ENCODE data around the gene RHAG. TPM values are rescaled to one million over a fixed set of nuclear protein-coding genes. Genes with fewer than 3 reads are reported as not detected.

The RHAG gene
- not detected in 2 replicates for total RNA-seq (2014; rRNA removed)
- percentile 19 among the genes with signal in this experiment for Bru-seq, nascent RNA
- BruChase-seq, experiment 1, labeled RNA remaining after a 6-hour chase, result percentile 15 among the genes with signal in this experiment
- percentile 16 among the genes with signal in this experiment for BruChase-seq, experiment 2, labeled RNA remaining after a 2-hour chase
- long read RNA-seq, result 0 reads

DNA sequence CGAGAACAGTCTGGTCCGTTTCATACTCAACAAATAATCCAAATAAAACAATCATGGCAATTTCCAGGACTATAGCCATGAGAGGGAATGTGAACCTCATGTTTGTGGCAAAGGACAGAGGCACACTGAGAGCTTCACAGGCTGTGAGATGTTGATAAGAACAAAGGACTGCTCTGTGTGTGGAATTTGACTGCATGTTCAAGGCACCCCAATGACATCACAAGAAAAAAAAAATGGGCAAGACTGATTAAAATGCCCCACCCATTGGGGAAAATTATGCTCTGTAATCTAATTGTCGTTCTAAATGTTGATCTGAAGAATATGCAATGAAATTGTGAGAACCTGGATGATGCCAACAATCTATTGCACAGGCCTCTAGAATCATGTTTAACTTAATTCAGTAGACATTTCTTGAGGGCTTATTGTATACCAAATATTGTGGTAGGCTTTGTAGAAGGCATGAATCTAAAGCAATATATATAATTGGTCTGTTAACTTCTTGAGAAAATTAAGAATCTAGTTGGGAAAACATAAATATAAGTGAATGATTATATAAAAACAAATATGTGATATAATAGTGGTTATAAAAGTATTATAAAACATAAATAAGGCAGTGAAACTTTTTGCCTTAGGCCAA is at the start of gene RHAG:
Gene RHAG, minus strand, starts transcription at position 127 of the 637 bp plus-strand sequence. Its CDS starts 27 bp downstream, at position 100.
- H3K9me3 ChIP-seq (ENCODE audit: low read length), result no peaks in the 10 kb centered on the region
- no peaks in the 10 kb centered on the region for H3K27me3 ChIP-seq (ENCODE audit: low read length)
- H3K79me2 ChIP-seq (ENCODE audit: low read length), result no peaks in the 10 kb centered on the region
- no peaks in the 10 kb centered on the region for H3K9me2 ChIP-seq (replicated peaks; ENCODE audit: low read length)
- intact Hi-C loops (cut with micrococcal nuclease), result no loop called here
- no peaks in the 10 kb centered on the region for H3F3A ChIP-seq (ENCODE audit: low read length, unreplicated experiment)
- no peak within 1 kb of the TSS for H3K9ac ChIP-seq (ENCODE audit: low read length)
- H4K20me1 ChIP-seq (ENCODE audit: low read length), result no peaks in the 10 kb centered on the region
- no peak within 1 kb of the TSS for H2AFZ ChIP-seq (ENCODE audit: low read length)
- H3K27ac ChIP-seq (ENCODE audit: low read length), result no peak within 1 kb of the TSS
- no TSS peak for BruUV-seq (replicated peaks)
- TF ChIP-seq, protein P1, sequence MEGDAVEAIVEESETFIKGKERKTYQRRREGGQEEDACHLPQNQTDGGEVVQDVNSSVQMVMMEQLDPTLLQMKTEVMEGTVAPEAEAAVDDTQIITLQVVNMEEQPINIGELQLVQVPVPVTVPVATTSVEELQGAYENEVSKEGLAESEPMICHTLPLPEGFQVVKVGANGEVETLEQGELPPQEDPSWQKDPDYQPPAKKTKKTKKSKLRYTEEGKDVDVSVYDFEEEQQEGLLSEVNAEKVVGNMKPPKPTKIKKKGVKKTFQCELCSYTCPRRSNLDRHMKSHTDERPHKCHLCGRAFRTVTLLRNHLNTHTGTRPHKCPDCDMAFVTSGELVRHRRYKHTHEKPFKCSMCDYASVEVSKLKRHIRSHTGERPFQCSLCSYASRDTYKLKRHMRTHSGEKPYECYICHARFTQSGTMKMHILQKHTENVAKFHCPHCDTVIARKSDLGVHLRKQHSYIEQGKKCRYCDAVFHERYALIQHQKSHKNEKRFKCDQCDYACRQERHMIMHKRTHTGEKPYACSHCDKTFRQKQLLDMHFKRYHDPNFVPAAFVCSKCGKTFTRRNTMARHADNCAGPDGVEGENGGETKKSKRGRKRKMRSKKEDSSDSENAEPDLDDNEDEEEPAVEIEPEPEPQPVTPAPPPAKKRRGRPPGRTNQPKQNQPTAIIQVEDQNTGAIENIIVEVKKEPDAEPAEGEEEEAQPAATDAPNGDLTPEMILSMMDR (conservative IDR thresholded peaks at IDR 0.05; ENCODE audit: low read depth, low read length), result no peak
- H3K4me1 ChIP-seq (ENCODE audit: insufficient read depth, low read length), result peaks cover 33% of the 10 kb centered on the region
- DNase-seq, result no peak
- ChIA-PET CTCF (no interaction called here), POLR2A (ENCODE audit: unreplicated experiment) (no interaction called here)
- ATAC-seq, result no peak
- H3K36me3 ChIP-seq (ENCODE audit: low read depth, low read length), result no peaks in the 10 kb centered on the region
- H3K4me2 ChIP-seq (ENCODE audit: low read length), result no peak within 1 kb of the TSS
- H3K4me3 ChIP-seq (ENCODE audit: low read length), result no peak within 1 kb of the TSS

GRCh38 chr6:49676671-49677281 is 40.1 kb upstream of the RHAG start:
- intact Hi-C loops (cut with micrococcal nuclease), result no loop called here
- H2AFZ ChIP-seq (ENCODE audit: low read length), result 0 out of 2 replicates have a peak overlapping the region, but pooled peaks have one; percentile 24
- H3K27me3 ChIP-seq (ENCODE audit: low read length), result no peaks in the 10 kb centered on the region
- POLR2A ChIA-PET (ENCODE audit: unreplicated experiment), result no interaction called here
- peak; percentile 24; the same call in 1 of the 2 replicates for ATAC-seq
- H3K9ac ChIP-seq (ENCODE audit: low read length), result no peak overlapping the region
- no peaks in the 10 kb centered on the region for H3F3A ChIP-seq (ENCODE audit: low read length, unreplicated experiment)
- H3K9me2 ChIP-seq (replicated peaks; ENCODE audit: low read length), result no peaks in the 10 kb centered on the region
- H3K4me1 ChIP-seq (ENCODE audit: insufficient read depth, low read length), result peaks cover 8% of the 10 kb centered on the region
- peak overlapping the region; percentile 6; the same call in 1 of the 2 replicates for H3K4me2 ChIP-seq (ENCODE audit: low read length)
- TF ChIP-seq, protein P1 (conservative IDR thresholded peaks at IDR 0.05; ENCODE audit: low read depth, low read length), result no peak
- TF ChIP-seq EZH2 (IDR thresholded peaks at IDR 0.05; ENCODE audit: low read length, unreplicated experiment) (no peak), EZH2phosphoT487 (IDR thresholded peaks at IDR 0.05; ENCODE audit: borderline replicate concordance, low read length) (no peak)
- no peak overlapping the region for H3K27ac ChIP-seq (ENCODE audit: low read length)
- DNase-seq, result peak; percentile 72
- H3K9me3 ChIP-seq (ENCODE audit: low read length), result no peaks in the 10 kb centered on the region
- no peaks in the 10 kb centered on the region for H3K36me3 ChIP-seq (ENCODE audit: low read depth, low read length)
- H4K20me1 ChIP-seq (ENCODE audit: low read length), result no peaks in the 10 kb centered on the region
- no TSS peak for BruUV-seq (replicated peaks)
- CTCF ChIA-PET, result no interaction called here
- H3K4me3 ChIP-seq (ENCODE audit: low read length), result no peak overlapping the region
- no peaks in the 10 kb centered on the region for H3K79me2 ChIP-seq (ENCODE audit: low read length)

DNA sequence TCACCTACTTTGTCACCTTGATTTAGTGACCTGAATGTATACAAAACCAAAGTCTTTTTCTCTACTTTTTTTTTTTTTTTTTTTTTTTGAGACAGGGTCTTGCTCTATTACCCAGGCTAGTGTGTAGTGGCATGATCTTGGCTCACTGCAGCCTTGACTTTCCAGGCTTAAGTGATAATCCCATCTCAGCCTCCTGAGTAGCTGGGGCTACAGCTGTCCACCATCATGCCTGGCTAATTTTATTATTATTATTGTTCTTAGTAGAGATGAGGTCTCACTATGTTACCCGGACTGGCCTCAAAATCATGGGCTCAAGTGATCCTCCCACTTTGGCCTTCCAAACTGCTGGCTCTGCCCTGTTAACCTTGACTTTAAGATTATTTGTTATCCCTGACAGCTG is 39.2 kb upstream of the RHAG start:
- no peak for DNase-seq
- intact Hi-C loops (cut with micrococcal nuclease), result no loop called here
- no peaks in the 10 kb centered on the region for H3K9me2 ChIP-seq (replicated peaks; ENCODE audit: low read length)
- H3K4me1 ChIP-seq (ENCODE audit: insufficient read depth, low read length), result peaks cover 8% of the 10 kb centered on the region
- no peak overlapping the region for H3K4me2 ChIP-seq (ENCODE audit: low read length)
- H3K79me2 ChIP-seq (ENCODE audit: low read length), result no peaks in the 10 kb centered on the region
- ChIA-PET POLR2A (ENCODE audit: unreplicated experiment) (no interaction called here), CTCF (no interaction called here)
- no peaks in the 10 kb centered on the region for H4K20me1 ChIP-seq (ENCODE audit: low read length)
- TF ChIP-seq EZH2phosphoT487 (IDR thresholded peaks at IDR 0.05; ENCODE audit: borderline replicate concordance, low read length) (no peak), EZH2 (IDR thresholded peaks at IDR 0.05; ENCODE audit: low read length, unreplicated experiment) (no peak)
- TF ChIP-seq, protein P1 (conservative IDR thresholded peaks at IDR 0.05; ENCODE audit: low read depth, low read length), result no peak
- no peaks in the 10 kb centered on the region for H3K36me3 ChIP-seq (ENCODE audit: low read depth, low read length)
- no peaks in the 10 kb centered on the region for H3K27me3 ChIP-seq (ENCODE audit: low read length)
- no peaks in the 10 kb centered on the region for H3F3A ChIP-seq (ENCODE audit: low read length, unreplicated experiment)
- BruUV-seq (replicated peaks), result no TSS peak
- H3K4me3 ChIP-seq (ENCODE audit: low read length), result no peak overlapping the region
- no peak overlapping the region for H2AFZ ChIP-seq (ENCODE audit: low read length)
- no peak overlapping the region for H3K27ac ChIP-seq (ENCODE audit: low read length)
- no peak for ATAC-seq
- H3K9ac ChIP-seq (ENCODE audit: low read length), result no peak overlapping the region
- no peaks in the 10 kb centered on the region for H3K9me3 ChIP-seq (ENCODE audit: low read length)

Data from PC-3 (cell line).